ENCODE measurements around the gene NUDT9.
"Not testable (repeated sequence)": the region's sequence is repeated elsewhere in the genome, so short reads cannot be mapped to it uniquely, and the experiment has no call there.

GRCh38 chr4:87406902-87407301, 15.5 kb upstream of the NUDT9 start:
- not testable (repeated sequence) for TF ChIP-seq CTCF, POLR2A (IDR thresholded peaks at IDR 0.05)

Measured in heart left ventricle (tissue), 13 donors.